HepG2 (cell line): ENCODE results near the gene TAF1A. TPM values are rescaled to one million over a fixed set of nuclear protein-coding genes. Genes with fewer than 3 reads are reported as not detected.

Experiments
- AKNA ChIP-seq: sonication (generic); formaldehyde crosslinking; IDR thresholded peaks from 2 replicates; pipeline ENCODE4 v1.4.0; 2020; ENCODE audit warnings: missing genetic modification reagents, borderline replicate concordance
- GLI4 ChIP-seq: sonication (generic); formaldehyde crosslinking; IDR thresholded peaks from 2 replicates; pipeline ENCODE4 v1.5.1; 2020; ENCODE audit warnings: missing genetic modification reagents, mild to moderate bottlenecking, moderate library complexity, borderline replicate concordance
- HNRNPLL ChIP-seq: fragments of 200-400 bp; formaldehyde crosslinking; IDR thresholded peaks from 2 replicates; pipeline ENCODE4 v1.6.1; 2017; ENCODE audit warnings: mild to moderate bottlenecking, low read depth, low read length; ENCODE audit not compliant: poor library complexity, severe bottlenecking
- IKZF1 ChIP-seq: fragments of 450-650 bp; IDR thresholded peaks from 2 replicates; pipeline ENCODE4 v1.7.1; 2016
- KAT7 ChIP-seq: IDR thresholded peaks from 2 replicates; pipeline ENCODE4 v1.6.1; 2018; ENCODE audit warnings: borderline replicate concordance, missing compliant biosample characterization
- KLF16 ChIP-seq, 2 experiments: sonication (generic) in 1 of 2; formaldehyde crosslinking in 1 of 2; IDR thresholded peaks; 2 replicates each; pipeline versions ENCODE4 v1.6.1 to v1.8.0; 2016 to 2023; ENCODE audit warnings: missing genetic modification reagents in 2 of 2, missing compliant biosample characterization in 1 of 2
- KMT2B ChIP-seq: IDR thresholded peaks from 2 replicates; pipeline ENCODE4 v1.6.1; 2016; ENCODE audit warnings: missing genetic modification reagents, missing compliant biosample characterization
- NCOA1 ChIP-seq: sonication (generic); formaldehyde crosslinking; IDR thresholded peaks from 2 replicates; pipeline ENCODE4 v1.9.0; 2021; ENCODE audit warnings: missing genetic modification reagents
- NR2F6 ChIP-seq, 2 experiments: IDR thresholded peaks; 2 replicates each; pipeline ENCODE4 v1.6.1; 2016; ENCODE audit warnings: antibody characterized with exemption in 1 of 2, mild to moderate bottlenecking in 1 of 2
- RFX5 ChIP-seq: IDR thresholded peaks from 2 replicates; pipeline ENCODE4 v1.6.1; 2011; ENCODE audit warnings: low read depth, low read length, improper control_type of control experiment
- SIN3A ChIP-seq: IDR thresholded peaks from 2 replicates; pipeline ENCODE4 v1.6.1; 2011; ENCODE audit warnings: low read depth, mild to moderate bottlenecking, control low read depth, low read length, borderline replicate concordance
- SMAD1 ChIP-seq: sonication (generic); formaldehyde crosslinking; IDR thresholded peaks from 2 replicates; pipeline ENCODE4 v1.4.0; 2020; ENCODE audit warnings: missing genetic modification reagents, low read depth, mild to moderate bottlenecking, borderline replicate concordance
- TBX3 ChIP-seq: fragments of 450-650 bp; IDR thresholded peaks from 2 replicates; pipeline ENCODE4 v1.6.1; 2017; ENCODE audit warnings: antibody characterized with exemption, mild to moderate bottlenecking, inconsistent platforms, borderline replicate concordance
- ZBTB21 ChIP-seq: sonication (generic); formaldehyde crosslinking; IDR thresholded peaks from 2 replicates; pipeline ENCODE4 v1.4.0; 2020; ENCODE audit warnings: missing genetic modification reagents
- ZMAT3 ChIP-seq: sonication (generic); formaldehyde crosslinking; conservative IDR thresholded peaks from 2 replicates; pipeline ENCODE4 v1.7.0; 2021; ENCODE audit warnings: missing genetic modification reagents
- ZMYM2 ChIP-seq: sonication (generic); formaldehyde crosslinking; IDR thresholded peaks from 2 replicates; pipeline ENCODE4 v1.8.0; 2022; ENCODE audit warnings: mild to moderate bottlenecking, missing genetic modification reagents
- ZNF225 ChIP-seq: sonication (generic); formaldehyde crosslinking; IDR thresholded peaks from 2 replicates; pipeline ENCODE4 v1.4.0; 2020; ENCODE audit warnings: mild to moderate bottlenecking, missing genetic modification reagents
- ZNF282 ChIP-seq: fragments of 450-650 bp; IDR thresholded peaks from 2 replicates; pipeline ENCODE4 v1.6.1; 2018; ENCODE audit not compliant: partially characterized antibody
- ZNF460 ChIP-seq: sonication (generic); formaldehyde crosslinking; IDR thresholded peaks from 2 replicates; pipeline ENCODE4 v1.5.1; 2020; ENCODE audit warnings: missing genetic modification reagents, mild to moderate bottlenecking, borderline replicate concordance
- ZNF530 ChIP-seq: sonication (generic); formaldehyde crosslinking; IDR thresholded peaks from 2 replicates; pipeline ENCODE4 v1.5.0; 2020; ENCODE audit warnings: low read depth, mild to moderate bottlenecking, missing genetic modification reagents
- ZNF557 ChIP-seq: sonication (generic); formaldehyde crosslinking; IDR thresholded peaks from 2 replicates; pipeline ENCODE4 v1.4.0; 2020; ENCODE audit warnings: missing genetic modification reagents
- ZNF777 ChIP-seq: sonication (generic); formaldehyde crosslinking; IDR thresholded peaks from 2 replicates; pipeline ENCODE4 v1.4.0; 2020; ENCODE audit warnings: missing genetic modification reagents
- ZNF800 ChIP-seq: sonication (generic); formaldehyde crosslinking; IDR thresholded peaks from 2 replicates; pipeline ENCODE4 v1.4.0; 2020; ENCODE audit warnings: missing genetic modification reagents
- polyA plus RNA-seq, 8 experiments: library from polyadenylated mRNA; depleted of rRNA in 3 of 8; stranded (reverse) in 7 of 8; unstranded in 1 of 8; fragments of >200 nt; fragmentation: Illumina TruSeq in 4 of 8; extraction: Trizol in 4 of 8; gene quantifications; 2 replicates each; pipeline versions ENCODE4 v1.2.1 to v1.2.3, GENCODE V29; 2011 to 2016; ENCODE audit warnings: low read depth in 4 of 8, missing spikeins in 1 of 8, mixed read lengths in 1 of 8; ENCODE audit not compliant: insufficient read depth in 1 of 8
- total RNA-seq, 5 experiments: library from RNA; depleted of rRNA; stranded (reverse); fragments of >200 nt; fragmentation: Illumina TruSeq; extraction: Trizol; gene quantifications; 2 replicates each; pipeline ENCODE4 v1.2.3, GENCODE V29; 2016; ENCODE audit warnings: low read depth in 1 of 5

The TAF1A gene
- total and polyA plus RNA-seq, 2 of the 13 experiments (the other 11 are each of a cell fraction or from before 2014, with no cell fraction given) = 3.3 to 10.7 TPM

- TF ChIP-seq ZNF777 (CRISPR knock-in tag) = no peak
- peak; percentile 95 for TF ChIP-seq SIN3A
- no peak for TF ChIP-seq SMAD1 (CRISPR knock-in tag)
- TF ChIP-seq RFX5 = 0 out of 2 replicates have a peak, but pooled peaks have one; percentile 25
- TF ChIP-seq GLI4 (CRISPR knock-in tag) = no peak
- TF ChIP-seq ZNF225 (CRISPR knock-in tag) = no peak
- 0 out of 2 replicates have a peak, but pooled peaks have one; percentile 28 for TF ChIP-seq NR2F6 (IDR thresholded peaks at IDR 0.05)
- TF ChIP-seq NR2F6 (CRISPR knock-in tag; IDR thresholded peaks at IDR 0.05) = peak; percentile 64; the same call in 1 of the 2 replicates
- TF ChIP-seq IKZF1 = no peak
- 0 out of 2 replicates have a peak, but pooled peaks have one; percentile 57 for TF ChIP-seq ZMAT3 (CRISPR knock-in tag)
- no peak for TF ChIP-seq NCOA1
- TF ChIP-seq ZNF530 (CRISPR knock-in tag) = no peak
- TF ChIP-seq ZNF800 (CRISPR knock-in tag) = peak; percentile 58; the same call in 1 of the 2 replicates
- peak; percentile 74; the same call in 1 of the 2 replicates for TF ChIP-seq KAT7 (CRISPR knock-in tag)
- no peak for TF ChIP-seq ZBTB21 (CRISPR knock-in tag)
- TF ChIP-seq ZNF557 (CRISPR knock-in tag) = peak; percentile 66; the same call in 1 of the 2 replicates
- no peak; a peak in 1 of 4 replicates for TF ChIP-seq KLF16 (CRISPR knock-in tag; IDR thresholded peaks at IDR 0.05)
- peak; percentile 36 for TF ChIP-seq HNRNPLL
- TF ChIP-seq TBX3 = no peak
- TF ChIP-seq ZNF460 (CRISPR knock-in tag) = no peak
- no peak for TF ChIP-seq ZMYM2 (CRISPR knock-in tag)
- peak; percentile 96 for TF ChIP-seq KMT2B (CRISPR knock-in tag)
- no peak for TF ChIP-seq AKNA (CRISPR knock-in tag)
- TF ChIP-seq ZNF282 = no peak
These were observed at the start of gene TAF1A (continued) for GRCh38 chr1:222589462-222590302.
